KMS-11 (cell line): ENCODE data around the gene FBLN7.

Experiments
- H2AFZ ChIP-seq: fragments of 200-600 bp; sonication (generic); 2 replicates; pipeline ENCODE4 v1.6.1; 2016; ENCODE audit warnings: antibody characterized with exemption, mixed run types, low read depth
- H3K27ac ChIP-seq: fragments of 200-600 bp; sonication (generic); 2 replicates; pipeline ENCODE4 v1.6.1; 2016; ENCODE audit warnings: mild to moderate bottlenecking, mixed run types
- H3K27me3 ChIP-seq: fragments of 200-600 bp; sonication (generic); 2 replicates; pipeline ENCODE4 v1.6.1; 2017; ENCODE audit warnings: mild to moderate bottlenecking, low read depth, mixed run types, moderate library complexity; ENCODE audit not compliant: insufficient read depth
- H3K36me3 ChIP-seq: fragments of 200-600 bp; sonication (generic); 2 replicates; pipeline ENCODE4 v1.6.1; 2017; ENCODE audit warnings: mild to moderate bottlenecking, mixed run types; ENCODE audit not compliant: insufficient read depth
- H3K4me1 ChIP-seq: fragments of 200-600 bp; sonication (generic); 2 replicates; pipeline ENCODE4 v1.6.1; 2016; ENCODE audit warnings: mild to moderate bottlenecking, low read depth, mixed run types; ENCODE audit not compliant: poor library complexity, severe bottlenecking
- H3K4me2 ChIP-seq: fragments of 200-600 bp; sonication (generic); 2 replicates; pipeline ENCODE4 v1.7.0; 2016; ENCODE audit warnings: mild to moderate bottlenecking, mixed run types
- H3K4me3 ChIP-seq: fragments of 200-600 bp; sonication (generic); IDR thresholded peaks from 2 replicates; pipeline ENCODE4 v1.6.1; 2017; ENCODE audit warnings: low read depth, low read length, mixed read lengths; ENCODE audit not compliant: insufficient read depth
- H3K79me2 ChIP-seq: fragments of 200-600 bp; sonication (generic); 2 replicates; pipeline ENCODE4 v1.6.1; 2016; ENCODE audit warnings: low read depth, mixed run types; ENCODE audit not compliant: insufficient read depth
- H3K9ac ChIP-seq: fragments of 200-600 bp; sonication (generic); 2 replicates; pipeline ENCODE4 v1.6.1; 2016; ENCODE audit warnings: mild to moderate bottlenecking, mixed run types
- H4K20me1 ChIP-seq: fragments of 200-600 bp; sonication (generic); 2 replicates; pipeline ENCODE4 v1.6.1; 2016; ENCODE audit warnings: mild to moderate bottlenecking, mixed run types; ENCODE audit not compliant: insufficient read depth
- CTCF ChIP-seq: fragments of 200-600 bp; sonication (generic); conservative IDR thresholded peaks from 2 replicates; pipeline ENCODE4 v1.6.1; 2017; ENCODE audit warnings: low read depth, mild to moderate bottlenecking, antibody characterized with exemption, low read length, moderate library complexity, mixed read lengths

Gene FBLN7

GRCh38 chr2:112138159-112139032 is at the start of gene FBLN7:
Gene FBLN7, plus strand, starts transcription at chr2:112138385. Its CDS starts 271 bp downstream, at chr2:112138656.
- no peak for TF ChIP-seq CTCF
- Histone ChIP-seq H3K36me3 (no peaks in the 10 kb centered on the region), H3K4me3 (no peak within 1 kb of the TSS), H3K4me2 (no peak within 1 kb of the TSS), H2AFZ (no peak within 1 kb of the TSS), H3K27ac (no peak within 1 kb of the TSS), H3K4me1 (no peaks in the 10 kb centered on the region), H3K27me3 (no peaks in the 10 kb centered on the region), H3K9ac (no peak within 1 kb of the TSS), H4K20me1 (no peaks in the 10 kb centered on the region), H3K79me2 (no peaks in the 10 kb centered on the region)

- TF ChIP-seq CTCF: no peak
- H3K27me3 ChIP-seq: no peaks in the 10 kb centered on the region
- H3K36me3 ChIP-seq: no peaks in the 10 kb centered on the region
- H4K20me1 ChIP-seq: no peaks in the 10 kb centered on the region
- no peaks in the 10 kb centered on the region for H3K4me1 ChIP-seq
- no peak overlapping the region for H2AFZ ChIP-seq
- H3K9ac ChIP-seq: no peak overlapping the region
- no peak overlapping the region for H3K4me2 ChIP-seq
- no peak overlapping the region for H3K4me3 ChIP-seq
- H3K79me2 ChIP-seq: no peaks in the 10 kb centered on the region
- no peak overlapping the region for H3K27ac ChIP-seq
Measured at GRCh38 chr2:112089375-112089774, 48.8 kb upstream of the FBLN7 start.

- no peaks in the 10 kb centered on the region for H3K4me1 ChIP-seq
- H3K27ac ChIP-seq: no peak overlapping the region
- no peak overlapping the region for H3K4me3 ChIP-seq
- no peak overlapping the region for H3K9ac ChIP-seq
- H3K4me2 ChIP-seq: no peak overlapping the region
- H3K36me3 ChIP-seq: no peaks in the 10 kb centered on the region
- no peaks in the 10 kb centered on the region for H4K20me1 ChIP-seq
- H2AFZ ChIP-seq: no peak overlapping the region
- no peak for TF ChIP-seq CTCF
- H3K79me2 ChIP-seq: no peaks in the 10 kb centered on the region
- no peaks in the 10 kb centered on the region for H3K27me3 ChIP-seq
Measured at GRCh38 chr2:112092286-112093041, 45.7 kb upstream of the FBLN7 start.

GRCh38 chr2:112093216-112093615 is 45.0 kb upstream of the FBLN7 start:
- no peak overlapping the region for H2AFZ ChIP-seq
- H3K9ac ChIP-seq: no peak overlapping the region
- H3K79me2 ChIP-seq: no peaks in the 10 kb centered on the region
- no peak for TF ChIP-seq CTCF
- no peaks in the 10 kb centered on the region for H3K4me1 ChIP-seq
- no peak overlapping the region for H3K4me2 ChIP-seq
- no peaks in the 10 kb centered on the region for H3K36me3 ChIP-seq
- H4K20me1 ChIP-seq: no peaks in the 10 kb centered on the region
- no peaks in the 10 kb centered on the region for H3K27me3 ChIP-seq
- no peak overlapping the region for H3K4me3 ChIP-seq
- H3K27ac ChIP-seq: no peak overlapping the region
